H1 (cell line): ENCODE results near the gene FAM171A1. TPM values are rescaled to one million over a fixed set of nuclear protein-coding genes. Genes with fewer than 3 reads are reported as not detected.

Source experiments
- CTCF ChIA-PET: fragments of 300-600 bp; sonication (Branson Sonifier 250); formaldehyde crosslinking; loops from one replicate; lab custom pipeline; 2021; ENCODE audit not compliant: partially characterized antibody; lab: Charles Lee
- POLR2A ChIA-PET: fragments of 300-600 bp; sonication (Branson Sonifier 250); formaldehyde crosslinking; loops from one replicate; lab custom pipeline; 2021; ENCODE audit warnings: inconsistent platforms; ENCODE audit not compliant: partially characterized antibody; lab: Charles Lee
- DNase-seq, 2 experiments: peaks; one replicate each; pipeline versions ENCODE4 v3.0.0 to v3.0.0-alpha.2; 2010 to 2022; ENCODE audit warnings: low spot score in 2 of 2, low read depth in 1 of 2, mixed read lengths in 1 of 2
- FAIRE-seq: peaks from 2 replicates; lab custom pipeline; 2011; peaks lifted over from hg19 to GRCh38; lab: Jason Lieb, UNC
- H2AFZ ChIP-seq: 2 replicates; pipeline ENCODE4 v1.8.1; 2012; ENCODE audit warnings: low read length, inconsistent platforms
- H2AK5ac ChIP-seq: 2 replicates; pipeline ENCODE4 v1.6.1; 2013; ENCODE audit warnings: low read depth, low read length
- H2BK120ac ChIP-seq: replicated peaks from 2 replicates; pipeline ENCODE3; 2013; ENCODE audit warnings: low read depth, low read length, inconsistent platforms
- H2BK12ac ChIP-seq: 2 replicates; pipeline ENCODE4 v1.6.1; 2013; ENCODE audit warnings: low read depth, low read length
- H2BK15ac ChIP-seq: 2 replicates; pipeline ENCODE4 v1.6.1; 2013; ENCODE audit warnings: low read length
- H2BK20ac ChIP-seq: 2 replicates; pipeline ENCODE4 v1.6.1; 2013; ENCODE audit warnings: low read length
- H2BK5ac ChIP-seq: 2 replicates; pipeline ENCODE4 v1.6.1; 2013; ENCODE audit warnings: low read depth, low read length
- H3K14ac ChIP-seq: 2 replicates; pipeline ENCODE4 v1.6.1; 2013; ENCODE audit warnings: inconsistent platforms; ENCODE audit not compliant: insufficient read length
- H3K18ac ChIP-seq: 2 replicates; pipeline ENCODE4 v1.6.1; 2013; ENCODE audit warnings: low read length; ENCODE audit errors: extremely low read depth
- H3K23ac ChIP-seq: 2 replicates; pipeline ENCODE4 v1.6.1; 2013; ENCODE audit warnings: inconsistent platforms; ENCODE audit not compliant: insufficient read length
- H3K23me2 ChIP-seq: 2 replicates; pipeline ENCODE4 v1.6.1; 2013; ENCODE audit warnings: low read depth, low read length
- H3K27ac ChIP-seq: 2 replicates; pipeline ENCODE4 v1.6.1; 2011; ENCODE audit warnings: low read depth, low read length, inconsistent platforms
- H3K27me3 ChIP-seq, 4 experiments: replicated peaks in 1 of 4; 1 replicate in 1 of 4; 2 replicates in 3 of 4; pipeline versions ENCODE4 v1.6.1 to v1.8.1; 2011 to 2013; ENCODE audit warnings: low read length in 3 of 4, mild to moderate bottlenecking in 3 of 4, inconsistent platforms in 2 of 4, mixed read lengths in 2 of 4, moderate library complexity in 1 of 4; ENCODE audit not compliant: control insufficient read depth in 3 of 4, insufficient read depth in 3 of 4; ENCODE audit errors: extremely low read depth in 1 of 4
- H3K36me3 ChIP-seq, 4 experiments: 2 replicates each; pipeline versions ENCODE4 v1.6.1 to v1.8.1; 2011 to 2013; ENCODE audit warnings: mild to moderate bottlenecking in 4 of 4, low read length in 3 of 4, moderate library complexity in 2 of 4, control low read depth in 1 of 4, inconsistent platforms in 1 of 4; ENCODE audit not compliant: insufficient read depth in 4 of 4, control insufficient read depth in 2 of 4
- H3K4ac ChIP-seq: replicated peaks from 2 replicates; pipeline ENCODE3; 2013; ENCODE audit warnings: low read length, low read depth, mixed read lengths, inconsistent platforms; ENCODE audit not compliant: insufficient read length
- H3K4me1 ChIP-seq, 4 experiments: replicated peaks in 1 of 4; 1 replicate in 1 of 4; 2 replicates in 3 of 4; pipeline versions ENCODE4 v1.6.1 to v1.8.1; 2011 to 2013; ENCODE audit warnings: low read length in 3 of 4, inconsistent platforms in 2 of 4, mixed read lengths in 1 of 4; ENCODE audit not compliant: insufficient read depth in 4 of 4, control insufficient read depth in 3 of 4
- H3K4me2 ChIP-seq, 2 experiments: 2 replicates each; pipeline versions ENCODE4 v1.6.1 to v1.8.1; 2011 to 2013; ENCODE audit warnings: low read depth in 2 of 2, low read length in 2 of 2, control low read depth in 1 of 2, inconsistent platforms in 1 of 2, mild to moderate bottlenecking in 1 of 2; ENCODE audit not compliant: insufficient read depth in 1 of 2
- H3K4me3 ChIP-seq, 4 experiments: fragments of 200-600, 300-600 bp in 1 of 4; sonication (generic), shearing (Covaris generic), sonication (Bioruptor Twin) in 1 of 4; 2 replicates each; pipeline versions ENCODE4 v1.5.1 to v1.8.1; 2011 to 2016; ENCODE audit warnings: low read length in 4 of 4, low read depth in 3 of 4, control low read depth in 2 of 4, inconsistent platforms in 2 of 4, mild to moderate bottlenecking in 2 of 4, mixed read lengths in 1 of 4, moderate library complexity in 1 of 4; ENCODE audit not compliant: insufficient read depth in 2 of 4; ENCODE audit errors: extremely low read depth in 1 of 4
- H3K56ac ChIP-seq: replicated peaks from 2 replicates; pipeline ENCODE3; 2013; ENCODE audit warnings: low read depth, mild to moderate bottlenecking, mixed read lengths, low read length, inconsistent platforms; ENCODE audit not compliant: insufficient read length
- H3K79me1 ChIP-seq: 2 replicates; pipeline ENCODE4 v1.6.1; 2013; ENCODE audit warnings: low read depth, low read length, control low read depth
- H3K79me2 ChIP-seq, 2 experiments: 2 replicates each; pipeline versions ENCODE4 v1.6.1 to v1.8.1; 2012 to 2013; ENCODE audit warnings: low read length in 2 of 2, mild to moderate bottlenecking in 2 of 2, inconsistent platforms in 1 of 2; ENCODE audit not compliant: insufficient read depth in 2 of 2, control insufficient read depth in 1 of 2
- H3K9ac ChIP-seq, 4 experiments: replicated peaks in 1 of 4; 1 replicate in 1 of 4; 2 replicates in 3 of 4; pipeline versions ENCODE4 v1.6.1 to v1.8.1; 2011 to 2013; ENCODE audit warnings: low read depth in 3 of 4, low read length in 3 of 4, control low read depth in 2 of 4, mild to moderate bottlenecking in 2 of 4, moderate library complexity in 2 of 4, inconsistent platforms in 1 of 4; ENCODE audit errors: extremely low read depth in 1 of 4
- H3K9me3 ChIP-seq, 2 experiments: 2 replicates each; pipeline versions ENCODE4 v1.6.1 to v1.8.1; 2012 to 2013; ENCODE audit warnings: mild to moderate bottlenecking in 2 of 2, moderate library complexity in 2 of 2, control low read depth in 1 of 2, inconsistent platforms in 1 of 2, low read depth in 1 of 2, low read length in 1 of 2, mixed read lengths in 1 of 2; ENCODE audit not compliant: insufficient read depth in 2 of 2
- H4K20me1 ChIP-seq, 2 experiments: replicated peaks in 1 of 2; 2 replicates each; pipeline versions ENCODE3 to v1.8.1; 2011 to 2013; ENCODE audit warnings: inconsistent platforms in 2 of 2, low read length in 2 of 2, mild to moderate bottlenecking in 1 of 2; ENCODE audit not compliant: insufficient read depth in 2 of 2, control insufficient read depth in 1 of 2
- H4K5ac ChIP-seq: 2 replicates; pipeline ENCODE4 v1.6.1; 2013; ENCODE audit warnings: low read length, low read depth, mixed read lengths, inconsistent platforms; ENCODE audit not compliant: insufficient read length
- H4K8ac ChIP-seq: 2 replicates; pipeline ENCODE4 v1.8.0; 2013; ENCODE audit warnings: mild to moderate bottlenecking, moderate library complexity, low read length, inconsistent platforms; ENCODE audit not compliant: insufficient read depth; ENCODE audit errors: extremely low read depth
- H4K91ac ChIP-seq: replicated peaks from 2 replicates; pipeline ENCODE3; 2013; ENCODE audit warnings: low read length, mixed read lengths, inconsistent platforms; ENCODE audit not compliant: insufficient read length
- ATF2 ChIP-seq: IDR thresholded peaks from 2 replicates; pipeline ENCODE4 v1.6.1; 2012; ENCODE audit warnings: low read length, inconsistent platforms
- CHD2 ChIP-seq: IDR thresholded peaks from 2 replicates; pipeline ENCODE4 v1.6.1; 2012; ENCODE audit warnings: low read length, improper control_type of control experiment
- CREB1 ChIP-seq: IDR thresholded peaks from 2 replicates; pipeline ENCODE4 v1.6.1; 2012; ENCODE audit warnings: inconsistent platforms
- TCF12 ChIP-seq: IDR thresholded peaks from 2 replicates; pipeline ENCODE4 v1.6.1; 2011; ENCODE audit warnings: low read depth, mild to moderate bottlenecking, low read length
- WGBS, 2 experiments: shearing (Covaris generic) in 1 of 2; methylation state at CpG; one replicate each; pipeline versions ENCODE4 v1.1.6 to v1.1.7; 2013 to 2015; ENCODE audit warnings: low lambda C conversion rate in 2 of 2, mixed read lengths in 2 of 2, inconsistent platforms in 1 of 2, low coverage in 1 of 2, missing lambda C conversion rate in 1 of 2; ENCODE audit not compliant: insufficient replicate concordance in 2 of 2, insufficient coverage in 1 of 2, insufficient read length in 1 of 2; ENCODE audit errors: extremely low coverage in 1 of 2, missing lambda C conversion rate in 1 of 2; 5-methylcytosine and 5-hydroxymethylcytosine counted together
- polyA plus RNA-seq, 7 experiments: library from polyadenylated mRNA; depleted of rRNA in 3 of 7; stranded (reverse) in 5 of 7; unstranded in 2 of 7; fragments of >200 nt in 5 of 7; fragments of 200-250 nt in 2 of 7; gene quantifications; 1 replicate in 5 of 7; 2 replicates in 1 of 7; 4 replicates in 1 of 7; pipeline versions ENCODE4 v1.2.1 to v1.2.3, GENCODE V29; 2011 to 2013; ENCODE audit warnings: missing spikeins in 2 of 7, mixed read lengths in 2 of 7
- total RNA-seq: library from RNA; stranded (reverse); fragmentation: NEBNext Ultra II Directional; extraction: Animal tissue kit (Norgen Biotek cat#: 25700); gene quantifications from 2 replicates; pipeline ENCODE4 v1.2.1, GENCODE V29; 2021

Gene FAM171A1
- total and polyA plus RNA-seq, 2 of the 8 experiments (the other 6 are each of a cell fraction or from before 2014, with no cell fraction given) = 26.6 to 42.1 TPM

GRCh38 chr10:15309221-15309620 is 61.9 kb downstream of the FAM171A1 start:
- DNase-seq = no peak
- Histone ChIP-seq H3K18ac (no peak overlapping the region), H3K79me1 (no peaks in the 10 kb centered on the region; the same call in 1 of the 2 replicates), H2BK120ac (no peak overlapping the region), H2BK12ac (no peak overlapping the region), H3K23me2 (no peaks in the 10 kb centered on the region), H2AK5ac (no peak overlapping the region), H3K56ac (no peak overlapping the region), H4K91ac (no peak overlapping the region), H3K27ac (no peak overlapping the region), H3K27me3 (no peaks in the 10 kb centered on the region), H2BK15ac (no peak overlapping the region), H2BK20ac (no peak overlapping the region), H4K8ac (no peak overlapping the region), H3K4me3 (no peak overlapping the region), H2BK5ac (no peak overlapping the region), H3K9ac (no peak overlapping the region), H2AFZ (no peak overlapping the region), H3K23ac (no peak overlapping the region), H3K36me3 (no peaks in the 10 kb centered on the region), H3K4ac (no peak overlapping the region), H3K9me3 (no peaks in the 10 kb centered on the region), H3K14ac (no peak overlapping the region), H3K4me1 (peaks cover 0 to 8% (median 3%) of the 10 kb centered on the region in 4 experiments; a peak in 2 of 7 replicates), H3K4me2 (no peak overlapping the region), H4K20me1 (peaks cover 0 to 3% of the 10 kb centered on the region in 2 experiments), H4K5ac (no peak overlapping the region), H3K79me2 (0 out of 4 replicates have a peak, but pooled peaks cover 0 to 5% of the 10 kb centered on the region in 2 experiments)
- TF ChIP-seq CREB1 (no peak), ATF2 (no peak), TCF12 (no peak), CHD2 (no peak)
- no peak for FAIRE-seq
- ChIA-PET CTCF (interaction anchor here (0.6 kb wide), 1 partner anchor 9 kb away, joined by 3 read pairs; no protein-coding TSS in a partner anchor), POLR2A (no interaction called here)
- WGBS, 2 experiments = 89% methylated on average over 10 of the region's 10 CpGs; no CpG with 5 or more reads in 1 of the 2 experiments
